GM18499 (cell line): ENCODE measurements around the gene CALCB.

Source experiments
- ATAC-seq: cut with Tn5 transposase; IDR thresholded peaks from one replicate; pipeline ENCODE4 v1.9.1; 2021; ENCODE audit warnings: moderate number of reproducible peaks; ENCODE audit not compliant: insufficient read depth, unreplicated experiment

The CALCB gene

GRCh38 chr11:15072551-15073143, 746 bp upstream of the CALCB start:
- ATAC-seq, result no peak

GRCh38 chr11:15074206-15075161, 1.1 kb downstream of the CALCB start:
- ATAC-seq, result peak; percentile 79

GRCh38 chr11:15075162-15075526, 1.8 kb downstream of the CALCB start:
- ATAC-seq, result no peak

- no peak for ATAC-seq
Observed at GRCh38 chr11:15091175-15091574, 17.8 kb downstream of the CALCB start.

GRCh38 chr11:15091625-15092024, 18.2 kb downstream of the CALCB start:
- ATAC-seq, result no peak

GRCh38 chr11:15093432-15093831, 20.0 kb downstream of the CALCB start:
- no peak for ATAC-seq

GRCh38 chr11:15095736-15096228, 22.4 kb downstream of the CALCB start:
- ATAC-seq, result no peak

- no peak for ATAC-seq
Observed at GRCh38 chr11:15097411-15097810, 24.0 kb downstream of the CALCB start.

- ATAC-seq, result no peak
Observed at GRCh38 chr11:15099267-15099666, 25.9 kb downstream of the CALCB start.

- peak; percentile 76 for ATAC-seq
Observed at GRCh38 chr11:15101072-15101709, 27.8 kb downstream of the CALCB start.

- ATAC-seq, result no peak
Observed at GRCh38 chr11:15104166-15104565, 30.8 kb downstream of the CALCB start.

- no peak for ATAC-seq
Observed at GRCh38 chr11:15106201-15106965, 33.0 kb downstream of the CALCB start.

- ATAC-seq, result peak; percentile 60
Observed at GRCh38 chr11:15107730-15108515, 34.5 kb downstream of the CALCB start.

GRCh38 chr11:15108592-15109130, 35.3 kb downstream of the CALCB start:
- no peak for ATAC-seq

- no peak for ATAC-seq
Observed at GRCh38 chr11:15109602-15110001, 36.2 kb downstream of the CALCB start.

GRCh38 chr11:15111215-15111614, 37.8 kb downstream of the CALCB start:
- no peak for ATAC-seq

GRCh38 chr11:15112131-15112541, 38.7 kb downstream of the CALCB start:
- ATAC-seq, result no peak

GRCh38 chr11:15113381-15113780, 40.0 kb downstream of the CALCB start:
- peak; percentile 86 for ATAC-seq
